IPS-20b (cell line): Measurements from ENCODE around the gene HS2ST1.
"Not testable (repeated sequence)": the region's sequence is repeated elsewhere in the genome, so short reads cannot be mapped to it uniquely, and the experiment has no call there.

ENCODE experiments used
- H3K27ac ChIP-seq: one replicate; pipeline ENCODE4 v1.5.1; 2013; ENCODE audit warnings: low read length
- H3K27me3 ChIP-seq: 2 replicates; pipeline ENCODE4 v1.6.1; 2013; ENCODE audit warnings: mild to moderate bottlenecking, low read length, inconsistent platforms; ENCODE audit not compliant: insufficient read depth
- H3K36me3 ChIP-seq: 2 replicates; pipeline ENCODE4 v1.6.1; 2013; ENCODE audit warnings: low read depth, mild to moderate bottlenecking, inconsistent platforms, low read length, moderate library complexity; ENCODE audit not compliant: insufficient read depth
- H3K4me1 ChIP-seq: 2 replicates; pipeline ENCODE4 v1.6.1; 2013; ENCODE audit warnings: mild to moderate bottlenecking, control low read depth, inconsistent platforms, low read length, moderate library complexity; ENCODE audit not compliant: insufficient read depth
- H3K4me3 ChIP-seq: 2 replicates; pipeline ENCODE4 v1.5.1; 2013; ENCODE audit warnings: mild to moderate bottlenecking, low read length, inconsistent platforms
- H3K9ac ChIP-seq: 2 replicates; pipeline ENCODE4 v1.6.1; 2013; ENCODE audit warnings: low read depth, mild to moderate bottlenecking, inconsistent platforms, low read length, moderate library complexity
- H3K9me3 ChIP-seq: 2 replicates; pipeline ENCODE4 v1.6.1; 2013; ENCODE audit warnings: mild to moderate bottlenecking, low read depth, low read length, inconsistent platforms; ENCODE audit not compliant: insufficient read depth

HS2ST1 gene

DNA sequence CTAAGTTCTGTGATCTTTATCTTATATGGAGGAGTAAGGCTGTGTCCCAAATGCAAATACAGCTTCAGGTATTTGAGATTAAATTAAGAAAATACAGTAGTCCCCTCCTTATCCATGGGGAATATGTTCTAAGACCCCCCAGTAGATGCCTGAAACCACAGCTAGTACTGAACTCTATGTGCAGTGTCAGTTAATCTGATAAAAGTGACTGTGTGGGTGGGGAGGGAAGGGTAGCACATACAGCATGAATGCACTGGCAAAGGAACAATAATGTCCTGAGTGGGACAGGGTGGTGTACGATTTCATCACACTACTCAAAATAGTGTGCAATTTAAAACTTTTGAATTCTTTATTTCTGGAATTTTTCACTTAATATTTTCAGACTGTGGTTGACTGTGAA is 83.1 kb downstream of the HS2ST1 start:
- H3K4me3 ChIP-seq, result no peak overlapping the region
- H3K4me1 ChIP-seq, result peaks cover 9% of the 10 kb centered on the region
- no peaks in the 10 kb centered on the region for H3K27me3 ChIP-seq
- no peaks in the 10 kb centered on the region for H3K36me3 ChIP-seq
- no peak overlapping the region for H3K27ac ChIP-seq
- no peak overlapping the region for H3K9ac ChIP-seq
- H3K9me3 ChIP-seq, result no peaks in the 10 kb centered on the region

DNA sequence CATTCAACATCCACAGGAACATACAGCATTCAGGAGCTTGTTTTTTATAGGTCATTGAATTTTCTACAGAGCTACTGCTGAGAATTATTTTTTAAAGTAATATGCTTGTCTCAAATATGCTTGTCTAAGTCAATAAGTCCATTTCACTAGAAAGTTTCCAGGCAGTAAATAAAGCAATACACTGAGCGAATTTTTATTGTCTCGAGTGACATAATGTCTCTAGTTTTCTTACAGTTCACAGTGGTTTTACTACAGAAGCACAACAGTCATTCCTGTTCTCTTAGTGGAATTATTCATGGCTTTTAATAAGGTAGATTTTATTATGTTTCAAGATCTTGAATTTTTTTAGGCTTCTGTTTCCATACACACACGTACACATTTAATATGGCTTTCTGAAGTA is 83.8 kb downstream of the HS2ST1 start:
- no peak overlapping the region for H3K4me3 ChIP-seq
- H3K36me3 ChIP-seq, result no peaks in the 10 kb centered on the region
- no peak overlapping the region for H3K9ac ChIP-seq
- H3K27ac ChIP-seq, result no peak overlapping the region
- H3K4me1 ChIP-seq, result peaks cover 9% of the 10 kb centered on the region
- no peaks in the 10 kb centered on the region for H3K27me3 ChIP-seq
- H3K9me3 ChIP-seq, result no peaks in the 10 kb centered on the region

DNA sequence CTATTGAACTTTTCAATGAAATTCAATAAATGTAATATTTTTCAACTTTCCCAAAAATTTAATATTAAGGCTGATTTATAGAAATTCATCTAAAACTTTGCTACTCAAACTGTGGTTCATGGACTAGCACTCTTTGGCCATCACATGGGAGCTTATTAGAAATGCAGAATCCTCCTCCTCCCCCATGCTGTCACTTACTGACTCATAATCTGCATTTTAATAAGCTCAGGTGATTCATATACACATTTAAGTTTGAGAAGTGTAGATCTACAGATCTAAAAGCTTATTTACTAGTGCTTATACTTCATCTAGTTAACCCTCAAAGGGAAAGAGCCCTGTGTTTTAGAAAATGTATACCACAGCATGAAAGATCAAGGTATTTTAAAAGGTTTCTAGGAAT is 84.3 kb downstream of the HS2ST1 start:
- H3K36me3 ChIP-seq, result no peaks in the 10 kb centered on the region
- H3K4me1 ChIP-seq, result peaks cover 9% of the 10 kb centered on the region
- no peak overlapping the region for H3K4me3 ChIP-seq
- H3K27ac ChIP-seq, result no peak overlapping the region
- no peaks in the 10 kb centered on the region for H3K27me3 ChIP-seq
- no peaks in the 10 kb centered on the region for H3K9me3 ChIP-seq
- no peak overlapping the region for H3K9ac ChIP-seq

DNA sequence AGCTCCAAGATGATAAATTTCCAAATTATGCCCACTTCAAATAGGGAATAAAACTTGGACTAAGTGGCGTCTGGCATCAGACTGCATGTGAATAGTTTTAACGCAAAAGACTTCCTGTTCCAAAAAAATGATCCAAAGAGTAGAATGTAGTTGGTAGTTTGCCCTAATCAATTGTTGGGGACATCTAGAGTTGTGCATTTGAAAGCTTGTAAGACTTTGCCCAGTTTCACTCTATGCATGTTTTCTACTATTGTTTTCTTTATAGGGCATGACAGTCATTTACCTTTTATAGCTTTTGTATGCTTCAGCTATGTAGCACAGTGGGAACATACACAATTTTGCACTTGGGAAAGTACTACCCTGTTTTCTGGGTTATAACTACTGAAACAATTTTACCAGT is 86.0 kb downstream of the HS2ST1 start:
- Histone ChIP-seq H3K27me3 (no peaks in the 10 kb centered on the region), H3K4me1 (peaks cover 9% of the 10 kb centered on the region), H3K9me3 (no peaks in the 10 kb centered on the region), H3K36me3 (no peaks in the 10 kb centered on the region), H3K27ac (no peak overlapping the region), H3K4me3 (no peak overlapping the region), H3K9ac (no peak overlapping the region)

DNA sequence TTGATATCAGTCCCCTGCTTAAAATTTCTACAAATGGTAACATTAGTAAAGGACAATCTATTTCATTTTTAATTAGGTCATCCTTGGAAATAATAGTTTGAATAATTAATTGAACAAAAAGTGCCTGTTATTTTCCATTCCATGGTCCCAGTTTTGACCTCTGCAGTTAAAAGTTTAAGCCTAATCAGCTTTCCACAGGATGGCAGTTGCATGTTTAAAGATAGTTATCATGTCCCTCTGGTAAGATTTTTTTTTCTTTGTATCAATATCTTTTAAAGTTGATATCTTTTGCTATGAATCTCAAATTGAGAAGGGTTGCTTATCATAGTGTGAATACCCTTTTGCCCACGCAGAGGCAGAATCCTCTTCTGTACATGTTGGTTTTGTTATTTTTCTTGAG is 90.4 kb downstream of the HS2ST1 start:
- no peaks in the 10 kb centered on the region for H3K9me3 ChIP-seq
- no peak overlapping the region for H3K4me3 ChIP-seq
- no peaks in the 10 kb centered on the region for H3K27me3 ChIP-seq
- H3K4me1 ChIP-seq, result no peaks in the 10 kb centered on the region
- no peaks in the 10 kb centered on the region for H3K36me3 ChIP-seq
- H3K9ac ChIP-seq, result no peak overlapping the region
- H3K27ac ChIP-seq, result no peak overlapping the region

DNA sequence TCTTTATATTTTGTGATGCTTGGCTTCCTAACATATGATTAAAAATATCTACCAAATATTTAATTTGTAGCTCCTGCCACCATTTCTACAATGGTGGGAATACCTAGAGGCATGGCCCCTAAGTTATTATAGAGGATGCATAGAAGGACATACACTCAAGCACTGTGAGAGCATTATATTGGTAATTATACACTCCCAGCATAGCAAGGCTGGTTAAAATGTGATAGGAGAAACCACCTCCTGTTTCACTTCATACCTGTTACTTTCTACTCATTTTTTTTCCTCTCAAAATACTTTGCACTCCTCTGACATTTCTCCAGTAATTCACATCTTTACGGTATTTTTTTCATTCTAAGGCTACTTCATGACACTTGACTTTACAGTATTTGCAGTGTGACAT is 92.9 kb downstream of the HS2ST1 start:
- no peak overlapping the region for H3K4me3 ChIP-seq
- no peaks in the 10 kb centered on the region for H3K36me3 ChIP-seq
- no peaks in the 10 kb centered on the region for H3K27me3 ChIP-seq
- H3K4me1 ChIP-seq, result no peaks in the 10 kb centered on the region
- H3K9me3 ChIP-seq, result peaks cover 8% of the 10 kb centered on the region
- H3K9ac ChIP-seq, result no peak overlapping the region
- no peak overlapping the region for H3K27ac ChIP-seq

DNA sequence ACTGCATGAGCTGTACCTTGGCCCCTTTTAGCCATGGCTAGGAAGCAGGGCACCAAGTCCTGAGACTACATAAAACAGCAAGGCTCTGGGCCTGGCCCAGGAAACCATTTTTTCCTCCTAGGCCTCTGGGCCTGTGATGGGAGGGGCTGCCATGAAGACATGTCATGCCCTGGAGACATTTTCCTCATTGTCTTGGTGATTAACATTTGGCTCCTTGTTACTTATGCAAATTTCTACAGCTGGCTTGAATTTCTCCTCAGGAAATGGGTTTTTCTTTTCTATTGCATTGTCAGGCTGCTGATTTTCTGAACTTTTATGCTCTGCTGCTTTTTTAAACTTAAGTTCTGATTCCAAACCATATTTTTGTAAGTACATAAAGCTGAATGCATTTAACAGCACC is 99.0 kb downstream of the HS2ST1 start:
- not testable (repeated sequence) for H3K27ac ChIP-seq, H3K4me3 ChIP-seq, H3K36me3 ChIP-seq, H3K9ac ChIP-seq, H3K27me3 ChIP-seq, H3K4me1 ChIP-seq
- H3K9me3 ChIP-seq, result peaks cover 28% of the 10 kb centered on the region

DNA sequence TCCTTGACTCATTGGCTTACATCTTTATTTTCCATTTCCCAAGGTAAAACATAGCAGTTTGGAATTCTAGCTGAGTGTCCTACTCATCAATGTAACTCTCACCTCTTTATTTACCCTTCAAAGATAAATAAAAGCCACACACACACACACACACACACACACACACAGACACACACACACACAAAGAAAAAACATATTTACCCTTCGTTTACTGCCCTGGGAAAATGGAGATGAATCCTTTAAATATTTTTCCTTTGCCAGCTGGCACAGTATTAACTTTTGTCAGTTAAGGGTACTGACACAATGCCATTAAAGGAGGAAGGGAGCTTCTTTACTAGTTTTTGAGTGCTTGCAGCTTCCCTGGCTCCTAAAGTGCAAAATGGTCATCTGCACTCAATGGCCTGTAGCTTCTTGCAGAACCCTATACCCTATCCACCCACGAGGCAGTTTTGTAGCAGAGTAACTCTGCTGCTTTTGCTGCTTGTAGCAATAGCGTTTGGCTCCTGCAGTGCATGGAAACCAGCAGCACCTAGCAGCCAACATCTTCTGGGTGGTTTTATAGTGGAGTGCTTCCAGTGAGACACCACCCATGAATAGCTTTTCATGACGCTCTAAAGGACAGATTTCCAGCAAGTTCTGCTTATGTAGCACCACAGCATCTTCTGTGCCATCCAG is 103.7 kb downstream of the HS2ST1 start:
- Histone ChIP-seq H3K4me3 (no peak overlapping the region), H3K27ac (no peak overlapping the region), H3K36me3 (0 out of 2 replicates have a peak, but pooled peaks cover 1% of the 10 kb centered on the region), H3K9me3 (peaks cover 11% of the 10 kb centered on the region; the same call in 1 of the 2 replicates), H3K9ac (no peak overlapping the region), H3K27me3 (no peaks in the 10 kb centered on the region), H3K4me1 (no peaks in the 10 kb centered on the region; the same call in 1 of the 2 replicates)

DNA sequence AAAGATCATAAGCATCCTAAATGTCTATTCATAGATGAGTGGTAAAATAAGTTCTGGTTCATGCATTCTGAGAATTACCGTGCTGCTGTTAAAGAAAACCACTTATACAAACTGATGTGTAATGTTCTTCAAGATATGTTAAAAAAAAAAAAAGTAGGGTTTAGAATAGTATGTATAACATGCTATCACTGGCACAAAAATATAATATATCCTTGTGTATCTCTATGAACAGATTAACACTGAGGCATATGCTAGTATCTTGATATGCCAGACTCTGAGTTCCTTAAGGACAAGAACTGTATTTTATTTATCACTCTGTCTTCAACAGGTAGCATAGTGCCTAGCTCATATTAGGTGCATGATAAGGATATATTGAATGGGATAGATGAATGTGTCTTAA is 108.9 kb downstream of the HS2ST1 start:
- Histone ChIP-seq H3K36me3 (no peaks in the 10 kb centered on the region), H3K4me3 (no peak overlapping the region), H3K27me3 (no peaks in the 10 kb centered on the region), H3K9ac (no peak overlapping the region), H3K4me1 (no peaks in the 10 kb centered on the region), H3K9me3 (no peaks in the 10 kb centered on the region), H3K27ac (no peak overlapping the region)

DNA sequence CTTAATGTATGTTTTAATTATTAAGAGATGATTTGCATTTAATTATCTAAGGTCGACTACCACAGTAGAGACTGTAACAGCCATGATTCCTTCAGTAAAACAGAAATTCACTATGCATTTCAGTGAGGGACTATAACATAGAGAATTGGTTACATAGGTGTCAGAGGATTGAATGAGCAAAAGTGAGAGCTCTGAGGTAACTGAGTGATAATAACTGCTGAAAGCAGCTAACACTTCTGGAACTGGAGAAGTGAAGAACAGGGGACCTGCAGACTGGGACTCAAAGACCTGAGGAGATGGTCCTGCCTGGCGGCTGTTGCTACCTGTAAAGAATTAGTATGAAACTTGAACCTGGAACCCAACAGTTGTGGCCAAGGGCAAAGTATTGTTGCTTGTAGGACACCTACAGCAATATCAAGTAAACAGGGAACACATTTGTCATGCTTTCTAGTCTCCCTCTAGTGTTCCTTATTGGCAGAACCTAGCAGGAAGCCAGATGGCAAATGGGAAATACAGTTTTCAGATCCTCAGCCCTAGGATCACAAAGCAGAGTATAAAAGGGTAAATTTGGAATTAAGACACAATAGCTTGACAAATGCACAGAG is 110.6 kb downstream of the HS2ST1 start:
- Histone ChIP-seq H3K27ac (no peak overlapping the region), H3K27me3 (no peaks in the 10 kb centered on the region), H3K4me3 (no peak overlapping the region), H3K4me1 (no peaks in the 10 kb centered on the region), H3K36me3 (no peaks in the 10 kb centered on the region), H3K9ac (no peak overlapping the region), H3K9me3 (no peaks in the 10 kb centered on the region)

DNA sequence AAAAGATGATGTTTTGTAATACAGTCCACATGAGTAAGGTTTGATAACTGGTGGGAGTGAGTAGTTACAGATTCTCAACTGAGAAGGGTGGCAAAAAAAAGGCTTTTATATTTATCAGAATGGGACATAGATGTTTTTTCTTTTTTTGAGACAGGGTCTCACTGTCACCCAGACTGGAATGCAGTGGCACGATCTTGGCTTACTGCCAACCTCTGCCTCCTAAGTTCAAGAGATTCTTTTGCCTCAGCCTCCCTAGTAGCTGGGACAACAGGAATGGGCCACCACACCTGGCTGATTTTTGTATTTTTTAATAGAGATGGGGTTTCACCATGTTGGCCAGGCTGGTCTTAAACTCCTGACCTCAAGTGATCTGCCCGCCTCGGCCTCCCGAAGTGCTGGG is 113.1 kb downstream of the HS2ST1 start:
- H3K4me3 ChIP-seq, H3K9ac ChIP-seq, H3K27me3 ChIP-seq, H3K4me1 ChIP-seq, H3K27ac ChIP-seq, H3K36me3 ChIP-seq, H3K9me3 ChIP-seq: not testable (repeated sequence)

DNA sequence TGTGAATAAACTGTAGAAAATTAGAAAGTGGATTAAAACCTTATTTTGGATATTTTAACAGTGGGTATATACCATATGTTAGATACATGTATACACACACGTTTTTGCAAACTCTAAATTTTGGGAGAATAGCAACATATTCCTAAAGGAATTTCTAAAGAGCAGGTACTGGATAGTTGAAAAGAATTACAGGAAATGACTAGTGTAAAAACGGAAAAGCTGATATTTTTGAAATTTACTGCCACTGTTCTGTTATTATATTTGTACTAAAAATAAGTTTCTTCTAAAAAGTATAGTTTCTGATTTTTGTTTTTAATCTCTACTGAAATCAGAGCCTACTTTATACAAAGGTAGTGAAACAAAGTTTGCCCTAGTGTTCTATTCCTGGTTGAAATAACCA is 114.1 kb downstream of the HS2ST1 start:
- H3K27ac ChIP-seq, result no peak overlapping the region
- H3K9ac ChIP-seq, result no peak overlapping the region
- no peaks in the 10 kb centered on the region for H3K27me3 ChIP-seq
- no peaks in the 10 kb centered on the region for H3K9me3 ChIP-seq
- no peaks in the 10 kb centered on the region for H3K4me1 ChIP-seq
- no peaks in the 10 kb centered on the region for H3K36me3 ChIP-seq
- H3K4me3 ChIP-seq, result no peak overlapping the region
